GM21528 (cell line): ENCODE measurements around the gene EVL.

Experiments used
- ATAC-seq: cut with Tn5 transposase; IDR thresholded peaks from one replicate; pipeline ENCODE4 v1.9.1; 2021; ENCODE audit warnings: mild to moderate bottlenecking, moderate library complexity; ENCODE audit not compliant: unreplicated experiment, low FRiP score

The EVL gene

GRCh38 chr14:100192250-100192671 lies 127.0 kb downstream of the EVL start:
- ATAC-seq: no peak

DNA sequence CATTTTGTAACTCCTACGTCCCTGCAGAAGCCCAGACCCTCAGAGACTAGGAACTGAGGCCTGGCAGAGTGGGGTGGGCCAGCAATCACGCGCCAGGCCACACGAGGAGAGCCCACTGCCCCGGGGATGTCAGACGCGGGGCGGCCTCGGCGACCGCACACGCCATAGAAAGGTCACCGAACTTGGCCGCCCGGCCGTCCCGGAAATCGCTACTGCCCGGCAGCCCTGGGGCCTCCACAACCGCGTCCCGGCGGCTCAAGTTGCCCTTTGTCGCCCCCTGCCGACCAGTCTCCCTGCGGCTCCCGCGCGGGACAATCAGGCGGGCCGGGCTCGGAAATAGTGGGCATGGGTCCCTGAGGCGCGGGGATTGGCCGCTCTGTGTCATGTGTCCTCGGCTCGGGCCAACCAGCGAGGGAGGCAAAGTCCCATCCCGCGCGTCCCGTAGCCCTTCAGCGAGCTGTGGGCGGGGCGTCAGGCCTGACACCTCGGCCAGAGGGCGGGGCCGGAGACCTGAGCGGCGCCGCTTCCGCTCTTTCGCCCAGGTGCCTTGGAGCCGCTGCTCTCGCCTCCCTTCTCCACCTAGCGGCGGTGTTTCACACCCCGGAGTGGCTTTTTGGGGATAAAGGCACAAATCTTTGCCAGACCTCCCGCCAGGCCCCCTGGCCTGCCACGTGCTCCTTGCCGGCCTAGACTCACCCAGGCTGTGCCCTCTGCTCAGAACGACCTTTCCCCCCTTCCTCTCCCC lies 127.6 kb downstream of the EVL start:
- peak; percentile 99 for ATAC-seq
